ENCODE measurements around the gene LSP1.

The LSP1 gene

DNA sequence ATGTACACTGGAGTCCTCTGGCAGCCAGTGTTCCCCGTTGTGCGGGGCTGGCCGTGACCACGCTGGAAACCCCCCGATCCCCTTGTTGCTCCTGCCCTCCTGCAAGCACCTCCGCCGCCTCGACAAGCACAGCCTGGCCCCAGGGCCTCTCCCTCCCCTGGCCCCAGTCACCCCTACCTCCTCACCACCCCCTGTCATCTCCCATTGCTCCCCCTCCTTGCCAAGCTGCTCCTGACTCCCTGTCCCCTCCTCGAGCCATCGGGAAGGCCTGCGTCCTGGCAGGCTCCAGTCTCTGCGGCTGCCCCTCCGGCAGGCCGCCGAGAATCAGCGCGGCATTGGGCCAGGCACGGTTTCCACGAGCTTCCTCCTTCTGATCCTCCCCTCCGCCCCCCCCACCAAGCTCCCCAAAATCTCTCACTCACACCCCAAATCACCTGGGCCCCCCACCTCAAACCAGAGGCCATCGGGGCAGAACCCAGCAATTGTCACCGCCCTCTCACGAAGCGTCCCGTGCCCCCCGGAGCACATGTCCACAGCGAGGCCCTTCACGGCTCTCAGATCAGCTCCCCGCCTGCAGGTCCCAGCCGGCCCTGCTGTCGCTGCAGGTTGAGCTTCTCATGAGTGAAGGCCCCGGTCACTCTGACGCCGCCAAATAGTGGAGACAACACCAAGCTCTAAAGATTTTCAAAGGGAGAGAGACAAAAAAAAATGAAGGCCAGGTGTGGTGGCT lies 5.7 kb upstream of the LSP1 start:
- DNase-seq (ENCODE audit: low read depth, low spot score) = no peak

DNA sequence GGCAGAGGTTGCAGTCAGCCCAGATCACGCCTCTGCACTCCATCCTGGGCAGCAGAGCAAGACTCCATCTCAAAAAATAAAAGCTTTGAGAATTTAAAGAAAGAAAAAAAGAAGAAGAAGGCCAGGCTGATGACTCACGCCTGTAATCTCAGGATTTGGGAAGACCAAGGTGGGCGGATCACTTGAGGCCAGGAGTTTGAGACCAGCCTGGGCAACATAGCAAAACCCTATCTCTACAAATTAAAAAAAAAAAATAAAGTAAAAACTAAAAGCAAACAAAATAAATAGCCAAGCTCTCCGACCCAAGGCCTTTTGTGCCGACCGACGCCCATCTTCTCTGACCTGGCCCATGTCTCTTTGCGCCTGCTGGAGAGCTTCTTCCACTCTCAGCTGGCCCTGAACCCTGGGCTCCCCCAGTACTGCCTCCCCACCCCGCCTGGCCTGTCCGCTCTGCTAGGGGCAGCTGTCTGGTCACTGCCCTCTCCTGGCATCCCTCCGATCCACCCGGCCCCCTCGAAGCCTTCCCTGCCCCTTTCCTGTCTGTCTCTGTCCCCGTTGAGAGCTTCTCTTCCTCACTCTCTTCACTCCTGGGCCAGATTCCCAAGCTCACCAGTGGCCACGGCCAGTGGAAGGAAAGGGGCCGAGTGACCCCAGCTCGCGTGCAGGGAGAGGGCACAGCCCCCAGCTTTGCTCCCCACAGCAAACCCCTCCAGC lies 4.8 kb upstream of the LSP1 start:
- DNase-seq (ENCODE audit: low read depth, low spot score) = no peak

DNA sequence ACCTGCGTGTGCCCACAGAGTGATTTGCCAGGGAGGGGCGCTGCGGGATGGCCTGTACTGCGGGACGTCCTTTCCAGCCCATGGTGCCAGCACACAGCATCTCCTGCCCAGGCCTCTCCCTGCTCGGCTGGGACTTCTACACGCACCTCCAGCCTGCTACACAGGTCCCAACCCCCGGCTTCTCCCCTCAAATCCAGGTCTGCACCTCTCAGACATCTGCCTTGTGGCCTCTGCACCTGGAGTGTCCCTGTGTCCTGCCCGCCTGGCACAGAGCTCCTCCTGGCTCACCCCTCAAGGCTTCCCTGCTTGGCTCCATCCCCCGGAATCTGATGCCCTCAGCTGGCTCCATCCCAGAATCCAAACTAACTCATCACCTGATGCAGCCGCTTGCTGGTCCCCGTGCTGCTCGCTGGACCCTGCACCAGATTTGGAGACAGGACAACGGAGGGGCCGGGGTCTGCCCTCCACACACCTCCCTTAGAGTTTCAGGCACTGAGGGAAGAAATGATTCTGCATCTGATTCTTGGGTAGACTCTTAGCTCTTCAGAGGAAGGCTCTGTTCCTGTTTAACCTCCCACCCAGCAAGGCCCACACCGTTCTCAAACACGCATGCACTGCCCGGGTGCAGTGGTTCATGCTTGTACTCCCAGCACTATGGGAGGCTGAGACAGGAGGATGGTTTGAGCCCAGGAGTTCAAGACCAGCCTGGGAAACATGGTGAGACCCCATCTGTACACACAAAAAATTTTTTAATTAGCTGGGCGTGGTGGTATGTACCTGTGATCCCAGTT lies 4.0 kb upstream of the LSP1 start:
- no peak for DNase-seq (ENCODE audit: low read depth, low spot score)

DNA sequence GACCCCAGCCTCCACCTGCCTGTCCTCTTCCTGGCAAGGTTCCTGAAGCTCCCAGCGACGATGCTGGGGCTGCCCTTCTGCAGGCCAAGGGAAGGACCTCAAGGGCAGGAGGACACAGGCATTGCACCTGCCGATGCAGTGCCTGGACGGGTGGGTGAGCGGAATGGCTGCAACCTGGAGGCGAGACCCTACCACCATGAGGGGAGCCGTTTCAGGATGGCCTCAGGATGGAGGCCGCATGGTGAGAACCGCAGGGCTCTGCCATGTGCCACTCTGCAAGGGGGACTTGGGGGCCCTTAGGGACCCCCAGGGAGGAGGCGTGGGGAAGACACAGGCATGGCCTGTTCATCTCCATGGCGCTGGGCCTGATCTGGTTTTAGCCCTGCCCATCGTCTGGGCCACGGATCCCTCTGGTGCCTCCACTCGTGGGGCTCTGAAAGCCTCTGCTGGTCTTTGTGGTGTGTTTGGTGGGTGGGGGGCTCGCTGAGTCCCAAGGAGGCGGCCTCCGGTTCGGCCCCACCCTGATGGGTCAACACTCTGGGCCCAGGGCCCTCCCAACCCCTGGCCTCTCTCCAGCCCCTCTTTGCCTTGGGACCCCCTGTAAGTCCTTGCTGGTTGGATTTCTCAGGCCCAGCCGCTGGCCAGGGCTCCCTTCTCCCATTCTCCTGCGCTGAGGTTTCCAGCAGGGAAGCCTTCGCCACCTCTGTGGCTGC lies 1.3 kb upstream of the LSP1 start:
- DNase-seq (ENCODE audit: low read depth, low spot score) = no peak

DNA sequence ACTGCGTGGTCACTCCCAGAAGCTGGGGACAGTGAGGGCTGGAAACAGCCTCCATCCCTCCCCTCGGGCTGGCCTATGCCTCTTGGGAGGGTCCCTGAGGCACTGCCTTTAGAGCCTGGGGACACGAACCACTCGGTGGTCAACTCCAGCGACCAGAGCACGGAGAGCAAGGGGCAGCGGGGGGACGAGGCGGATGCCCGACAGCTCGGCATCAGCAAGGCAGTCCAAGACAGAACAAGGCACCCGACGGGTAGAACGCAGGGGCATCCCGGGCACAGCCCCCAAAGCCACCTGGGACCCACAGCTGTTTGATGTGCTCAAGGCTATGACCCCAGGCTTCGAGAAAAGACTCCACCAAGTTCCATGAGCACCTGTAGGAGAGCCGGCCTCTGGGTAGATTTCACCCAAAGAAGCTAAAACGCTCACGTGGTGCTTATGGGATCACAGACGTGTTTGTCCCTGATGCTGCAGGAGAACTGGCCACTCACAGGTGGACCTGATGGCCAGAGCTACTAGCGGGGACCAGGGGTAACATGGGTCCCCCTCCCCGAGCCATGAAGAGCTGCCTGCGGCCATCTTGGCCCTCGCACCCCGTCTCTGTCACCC lies 510 bp upstream of the LSP1 start:
- DNase-seq (ENCODE audit: low read depth, low spot score) = no peak

DNA sequence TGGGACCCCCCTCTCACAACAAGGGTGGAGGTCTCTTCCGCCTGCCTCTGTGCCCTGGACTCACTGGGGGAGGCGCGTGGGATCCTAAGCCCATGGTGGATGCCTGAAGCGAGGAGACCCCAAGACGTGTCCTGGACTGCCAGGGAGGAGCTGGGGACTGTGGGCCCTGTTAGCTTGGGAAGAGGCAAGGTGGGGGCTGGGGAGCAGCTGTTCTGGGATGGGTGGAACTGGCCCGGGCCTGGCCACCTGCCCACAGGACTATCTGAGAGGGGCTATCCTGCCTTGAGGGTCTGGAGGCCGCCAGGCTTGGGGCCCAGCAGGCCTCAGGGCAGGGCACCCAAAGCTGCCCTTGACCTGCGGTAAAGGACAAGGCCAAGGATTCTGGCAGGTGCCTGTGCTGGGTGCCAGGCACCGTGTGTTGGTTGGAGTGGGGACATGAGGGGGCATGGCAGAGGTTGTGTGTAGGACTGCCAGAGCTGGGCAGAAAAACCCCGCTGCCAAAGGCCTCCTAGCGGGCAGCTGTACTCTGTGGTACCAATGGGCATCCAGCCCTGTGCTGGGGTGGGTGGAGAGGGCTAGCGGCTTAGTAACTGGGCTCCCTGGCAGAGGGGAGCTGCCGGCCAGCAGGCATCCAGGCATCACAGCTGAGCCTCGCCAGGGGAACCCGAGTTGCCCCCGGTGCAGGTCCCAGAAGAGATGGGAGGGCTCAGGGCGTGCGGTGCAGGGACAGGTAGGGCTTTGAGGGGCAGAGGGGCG lies 670 bp downstream of the LSP1 start:
- DNase-seq (ENCODE audit: low read depth, low spot score) = no peak

DNA sequence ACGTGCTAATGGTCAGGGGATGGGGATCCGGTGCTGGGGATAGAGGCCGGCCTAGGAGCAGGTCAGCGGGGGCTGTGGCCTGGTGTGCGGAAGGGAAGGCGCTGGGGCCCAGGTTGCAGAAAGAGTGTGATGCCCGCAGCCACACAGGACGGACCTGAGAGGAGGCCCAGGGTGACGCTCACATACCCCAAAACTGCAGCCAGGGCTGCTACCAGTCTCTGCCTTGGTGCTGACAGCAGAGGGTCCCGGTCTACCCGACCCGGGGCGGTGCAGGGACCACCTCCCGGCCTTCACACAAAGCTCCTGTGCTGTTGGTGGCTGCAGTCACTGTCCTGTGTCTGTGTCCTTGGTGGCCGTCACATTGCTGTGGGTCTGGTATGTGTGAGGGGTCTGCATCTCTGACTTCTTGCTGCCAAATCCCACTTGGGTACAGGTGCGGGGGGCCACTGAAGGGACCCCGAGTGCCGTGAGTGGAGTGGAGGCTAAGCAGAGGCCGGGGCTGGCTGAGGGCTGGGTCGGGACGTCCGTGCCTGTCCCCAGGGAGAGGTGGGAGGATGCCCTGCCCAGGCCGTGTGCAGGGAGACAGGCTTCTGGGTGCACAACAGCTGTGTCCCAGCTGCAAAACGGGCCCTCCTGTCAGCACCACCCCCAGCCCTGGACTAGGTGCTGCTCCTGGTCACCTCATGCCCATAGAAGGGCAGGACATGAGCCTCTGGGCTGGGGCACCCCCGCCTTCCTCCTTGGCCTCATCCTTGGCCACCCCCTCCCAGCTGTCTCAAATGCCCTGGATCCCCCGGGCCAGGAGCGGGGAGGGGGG lies 1.5 kb downstream of the LSP1 start:
- no peak for DNase-seq (ENCODE audit: low read depth, low spot score)

DNA sequence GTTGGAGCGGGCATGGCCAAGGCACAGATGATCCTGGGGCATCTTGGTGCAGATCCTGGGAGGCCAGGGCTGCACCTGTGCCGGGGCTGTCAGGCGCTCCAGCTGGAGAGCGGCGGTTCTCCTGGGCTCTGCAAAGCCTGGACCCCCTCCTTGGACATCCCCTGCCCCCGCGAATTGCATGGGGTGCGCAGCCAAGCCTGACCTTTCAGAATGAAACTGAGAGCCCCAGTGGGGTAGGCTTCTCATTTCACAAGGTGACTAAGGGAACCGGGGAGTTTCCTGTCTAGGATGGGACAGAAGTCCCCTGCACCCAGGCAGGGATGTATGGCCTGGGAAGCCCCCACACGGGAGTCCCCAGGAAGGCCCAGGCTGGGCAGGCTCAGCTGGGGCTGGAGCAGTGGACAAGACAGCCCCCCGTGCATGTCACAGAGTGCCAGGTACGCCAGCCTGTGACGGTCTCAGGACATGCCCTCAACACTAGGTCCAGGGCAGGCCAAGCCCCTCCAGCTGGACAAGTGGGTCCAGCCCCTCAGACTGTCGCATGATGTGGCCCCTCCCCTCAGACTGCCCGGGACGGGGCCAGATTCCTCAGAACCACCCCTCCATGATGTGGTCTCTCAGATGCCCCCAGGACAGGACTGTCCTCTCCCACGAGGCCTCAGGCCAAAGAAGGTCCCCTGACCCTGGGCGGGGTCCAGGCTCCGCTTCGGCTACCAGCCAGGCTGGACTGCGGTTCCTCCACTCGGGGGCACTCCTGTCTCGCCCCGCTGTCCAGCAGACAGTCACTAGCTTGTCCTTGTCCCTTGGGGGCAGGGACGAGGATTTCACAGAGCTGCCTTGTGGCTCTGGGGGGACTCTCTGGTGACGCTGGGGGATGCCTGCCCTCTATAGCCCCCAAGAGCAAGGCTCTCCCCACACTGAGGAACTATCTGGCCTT lies 2.3 kb downstream of the LSP1 start:
- no peak for DNase-seq (ENCODE audit: low read depth, low spot score)

DNA sequence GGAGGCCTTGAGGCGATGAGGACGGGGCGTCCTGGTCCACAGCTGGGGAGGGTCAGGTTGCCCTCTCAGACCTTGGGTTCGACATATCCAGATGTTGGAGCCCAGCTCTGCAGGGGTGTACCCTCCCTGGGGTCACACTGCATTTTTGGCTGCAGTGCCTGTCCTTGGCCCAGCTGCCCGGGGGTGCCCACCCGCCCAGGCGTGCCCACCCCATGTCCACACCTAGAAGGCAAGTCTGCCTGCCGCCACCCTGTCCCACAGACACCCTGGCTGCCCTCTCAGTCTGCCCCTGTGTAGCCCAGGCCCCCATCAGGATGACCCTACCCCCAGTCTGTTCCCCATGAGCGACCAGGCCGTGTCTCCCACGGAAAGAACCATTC lies 3.0 kb downstream of the LSP1 start:
- no peak for DNase-seq (ENCODE audit: low read depth, low spot score)

DNA sequence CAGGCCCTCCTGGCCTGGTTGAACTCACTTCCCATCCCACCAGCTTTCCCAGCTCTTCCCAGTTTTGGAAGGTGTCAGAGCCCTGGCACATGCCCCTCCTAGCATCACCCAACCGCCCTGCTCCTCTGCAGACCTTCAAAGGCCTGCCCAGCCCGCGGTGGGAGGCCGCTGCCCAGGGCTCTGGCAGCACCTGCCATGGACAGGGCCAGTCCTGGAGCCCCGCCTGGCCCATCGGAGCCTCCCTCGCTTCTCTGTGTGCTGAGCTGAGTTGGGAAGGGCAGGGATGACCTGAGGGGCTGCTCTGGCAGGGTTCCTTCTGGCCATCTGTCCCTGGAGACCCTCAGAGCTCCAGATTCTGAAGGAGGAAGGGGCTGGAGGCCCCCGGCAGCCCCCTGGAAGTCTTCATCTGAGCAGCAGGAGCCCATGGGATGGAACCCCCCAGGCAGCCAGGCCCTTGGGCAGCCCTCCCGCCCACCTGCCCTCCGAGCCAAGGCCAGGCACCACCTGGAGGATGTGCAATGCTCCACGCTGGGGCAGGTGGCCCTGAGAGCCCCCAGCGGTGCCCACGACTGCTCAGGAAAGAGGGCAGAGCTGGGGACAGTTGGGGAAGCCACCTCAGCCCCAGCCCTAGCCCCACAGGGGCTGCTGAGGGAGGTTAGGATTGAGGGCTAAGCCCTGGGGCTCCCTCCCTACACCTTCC lies 3.6 kb downstream of the LSP1 start:
- DNase-seq (ENCODE audit: low read depth, low spot score) = no peak

DNA sequence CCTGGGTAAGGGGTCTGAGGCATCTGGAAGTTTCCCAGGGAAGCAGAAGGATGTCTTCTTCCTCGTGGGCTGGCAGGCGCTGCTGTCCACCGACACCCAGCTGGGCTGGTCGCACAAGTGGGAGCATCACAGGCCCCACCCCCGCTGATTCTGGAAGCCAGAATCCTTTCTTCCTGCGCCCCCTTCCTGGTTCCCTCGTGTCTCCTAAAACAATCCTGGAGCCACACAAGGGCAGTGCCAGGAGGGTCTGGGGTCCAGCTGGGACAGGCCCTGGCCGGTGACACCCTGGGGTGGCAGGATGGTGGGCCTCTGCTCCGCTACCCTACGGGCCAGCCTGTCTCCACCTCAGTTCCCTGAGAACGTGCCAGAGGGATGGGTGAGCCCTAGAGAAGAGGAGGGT lies 4.2 kb downstream of the LSP1 start:
- DNase-seq (ENCODE audit: low read depth, low spot score) = no peak

DNA sequence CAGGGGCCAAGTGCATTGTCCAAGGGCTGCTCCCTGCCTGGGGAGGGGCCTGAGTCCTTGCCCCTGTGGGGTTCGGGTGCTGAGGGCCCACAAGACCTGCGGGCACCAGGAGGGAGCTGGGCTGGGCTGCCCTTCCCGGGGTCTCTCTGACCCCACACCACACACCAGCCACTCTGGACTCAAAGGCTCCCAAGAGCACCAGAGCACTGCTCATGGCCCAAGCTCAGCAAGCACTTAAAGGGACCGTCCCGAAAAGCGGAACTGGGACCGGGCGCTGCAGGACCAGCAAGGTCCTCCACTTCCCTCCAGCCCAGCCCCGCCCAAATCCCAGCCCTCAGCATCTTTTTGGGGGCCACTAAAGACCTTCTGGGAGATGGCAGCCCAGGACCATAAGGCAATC lies 5.3 kb downstream of the LSP1 start:
- no peak for DNase-seq (ENCODE audit: low read depth, low spot score)

DNA sequence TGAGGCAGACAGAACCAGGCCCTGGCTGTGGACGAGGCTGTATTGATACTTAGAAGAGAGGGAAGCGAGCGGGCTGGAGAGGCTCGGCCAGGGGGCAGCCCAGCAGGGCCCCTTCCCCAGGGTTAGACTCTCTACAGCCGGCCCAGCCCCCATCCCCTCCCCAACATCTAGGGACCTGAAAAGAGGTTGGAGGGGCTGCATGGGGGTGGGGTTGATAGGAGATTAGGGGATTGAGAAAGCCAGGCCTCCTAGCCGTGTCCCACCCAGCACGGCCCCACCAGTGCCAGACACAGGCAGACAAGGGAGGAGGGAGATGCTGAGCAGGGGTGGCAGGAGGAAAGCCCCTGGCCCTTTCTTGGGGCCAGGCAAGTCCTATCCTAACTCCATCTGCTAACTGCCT lies 5.7 kb downstream of the LSP1 start:
- DNase-seq (ENCODE audit: low read depth, low spot score) = no peak

DNA sequence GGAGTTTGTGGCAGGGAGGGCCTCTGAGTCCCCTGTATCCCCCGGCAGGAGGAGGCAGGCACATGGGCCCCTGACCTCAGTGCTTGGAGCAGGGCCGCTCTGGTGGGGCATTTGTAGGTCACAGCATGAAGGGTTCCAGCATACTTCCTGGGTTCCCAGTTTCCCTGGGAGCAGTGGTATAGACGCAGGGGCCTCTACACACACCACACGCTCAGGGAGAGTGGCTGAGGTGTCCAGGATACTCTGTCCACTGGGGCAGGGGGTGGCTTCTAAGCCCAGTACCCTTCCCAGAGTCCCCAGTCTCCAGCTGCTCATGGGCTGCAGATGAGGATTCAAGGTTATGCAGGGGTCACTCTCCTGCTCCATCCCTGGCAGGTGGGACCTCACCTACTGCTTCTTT lies 6.1 kb downstream of the LSP1 start:
- no peak for DNase-seq (ENCODE audit: low read depth, low spot score)

DNA sequence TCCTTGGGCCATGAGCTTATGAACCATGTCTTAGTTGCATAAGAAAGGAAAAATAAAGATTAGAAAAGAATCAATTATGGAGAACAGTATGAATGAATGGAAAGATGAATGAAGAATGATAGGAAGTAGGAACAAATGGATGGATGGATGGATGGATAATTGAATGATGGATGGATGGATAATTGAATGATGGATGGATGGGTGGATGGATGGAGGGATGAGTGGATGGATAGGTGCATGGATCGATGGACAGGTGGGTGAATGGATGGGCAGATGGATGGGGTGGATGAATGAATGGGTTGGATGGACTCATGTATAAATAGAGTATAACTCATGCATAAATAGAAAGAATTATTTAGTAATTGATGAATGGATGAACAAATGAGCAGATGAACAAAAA lies 7.2 kb downstream of the LSP1 start:
- no peak for DNase-seq (ENCODE audit: low read depth, low spot score)

DNA sequence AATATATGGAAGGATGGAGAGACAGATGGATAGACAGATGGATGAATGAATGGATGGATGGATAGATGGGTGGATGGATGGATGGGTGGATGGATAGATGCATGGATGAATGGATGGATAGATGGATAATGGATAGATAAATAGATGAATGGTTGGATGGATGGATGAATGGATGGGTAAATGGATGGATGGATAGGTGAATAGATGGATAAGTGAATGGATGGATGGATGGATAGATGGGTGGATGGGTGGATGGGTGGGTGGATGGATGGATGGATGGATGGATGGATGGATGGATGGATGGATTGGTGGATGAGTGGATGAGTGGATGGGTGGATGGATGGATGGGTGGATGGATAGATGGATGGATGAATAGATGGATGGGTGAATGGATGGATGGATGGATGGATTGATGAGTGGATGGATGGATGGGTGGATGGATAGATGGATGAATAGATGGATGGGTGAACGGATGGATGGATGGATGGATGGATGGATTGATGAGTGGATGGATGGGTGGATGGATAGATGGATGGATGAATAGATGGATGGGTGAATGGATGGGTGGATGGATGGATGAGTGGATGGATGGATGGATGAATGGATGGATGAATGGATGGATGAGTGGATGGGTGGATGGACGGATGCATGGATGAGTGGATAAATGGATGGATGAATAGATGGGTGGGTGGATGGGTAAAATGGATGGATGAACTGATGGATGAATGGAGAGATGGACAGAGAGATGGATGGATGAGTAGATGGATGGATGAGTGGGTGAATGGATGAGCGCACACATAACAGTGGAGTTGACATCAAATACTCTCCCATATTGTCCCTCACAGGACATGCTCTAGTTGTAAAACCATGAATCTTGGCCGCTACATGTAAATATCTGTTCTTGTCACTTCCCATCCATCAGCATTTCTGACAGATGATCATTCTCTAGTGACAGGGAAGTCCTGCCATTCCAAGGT lies 8.8 kb downstream of the LSP1 start:
- DNase-seq (ENCODE audit: low read depth, low spot score) = no peak

Data from astrocyte of the hippocampus (primary cell).